Activated CD8-positive, alpha-beta memory T cell treated with anti-CD3 and anti-CD28 coated beads for 1 hour (primary cell): Measurements from ENCODE around the gene ZNF563.
"Not testable (repeated sequence)": the region's sequence is repeated elsewhere in the genome, so short reads cannot be mapped to it uniquely, and the experiment has no call there.

ENCODE experiments used
- DNase-seq, 2 donors: peaks; one replicate each; pipeline ENCODE4 v3.0.0-alpha.2; 2020; ENCODE audit warnings: low read depth in 1 of 2; ENCODE audit errors: extremely low read depth in 1 of 2

Gene ZNF563

GRCh38 chr19:12333162-12334159 is at the start of gene ZNF563:
Gene ZNF563 (minus strand): TSS chr19:12333633. CDS start chr19:12333482, 151 bp downstream.
- DNase-seq: peak; percentile 91 to 95

DNA sequence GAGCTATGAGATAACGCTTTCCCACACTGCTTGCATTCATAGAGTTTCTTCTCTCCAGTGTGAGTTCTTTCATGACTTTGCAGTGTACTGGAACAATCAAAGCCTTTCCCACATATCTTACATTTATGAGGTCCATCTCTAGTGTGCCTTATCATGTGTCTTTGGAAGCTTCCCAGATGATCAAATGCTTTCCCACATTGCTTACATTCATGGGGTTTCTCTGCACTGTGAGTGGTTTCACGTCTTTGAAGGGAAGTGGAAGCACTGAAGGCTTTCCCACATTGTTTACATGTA is 47.0 kb upstream of the ZNF563 start:
- DNase-seq: no peak

DNA sequence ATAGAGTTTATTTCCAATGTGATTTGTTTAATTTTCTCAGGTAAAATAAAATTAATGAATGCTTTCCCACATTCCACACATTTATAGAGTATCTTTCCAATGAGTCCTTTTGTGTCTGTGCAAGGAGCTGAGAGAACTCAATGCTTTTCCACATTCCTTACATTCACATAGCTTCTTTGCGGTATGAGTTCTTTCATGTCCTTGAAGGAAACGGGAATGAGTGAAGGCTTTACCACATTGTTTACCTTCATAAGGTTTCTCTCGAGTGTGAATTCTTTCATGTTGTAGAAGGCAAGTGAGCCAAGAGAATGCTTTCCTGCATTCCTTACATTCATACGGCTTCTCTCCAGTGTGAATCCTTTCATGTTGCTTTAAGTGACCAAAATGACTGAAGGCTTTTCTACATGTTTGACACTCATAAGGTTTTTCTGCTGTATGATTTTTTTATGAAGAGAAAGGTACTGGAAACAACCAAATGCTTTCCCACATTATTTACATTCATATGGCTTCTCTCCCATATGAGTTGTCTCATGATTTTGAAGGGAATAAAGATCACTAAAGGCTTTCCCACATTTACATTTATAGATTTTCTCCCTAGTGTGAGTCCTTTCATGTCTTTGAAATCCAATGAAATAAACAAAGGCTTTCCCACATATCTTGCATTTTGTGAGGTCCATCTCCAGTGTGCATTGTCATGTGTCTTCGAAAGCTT is 46.5 kb upstream of the ZNF563 start:
- DNase-seq: no peak

- DNase-seq: no peak
Measured at GRCh38 chr19:12374026-12374425, 40.6 kb upstream of the ZNF563 start.

DNA sequence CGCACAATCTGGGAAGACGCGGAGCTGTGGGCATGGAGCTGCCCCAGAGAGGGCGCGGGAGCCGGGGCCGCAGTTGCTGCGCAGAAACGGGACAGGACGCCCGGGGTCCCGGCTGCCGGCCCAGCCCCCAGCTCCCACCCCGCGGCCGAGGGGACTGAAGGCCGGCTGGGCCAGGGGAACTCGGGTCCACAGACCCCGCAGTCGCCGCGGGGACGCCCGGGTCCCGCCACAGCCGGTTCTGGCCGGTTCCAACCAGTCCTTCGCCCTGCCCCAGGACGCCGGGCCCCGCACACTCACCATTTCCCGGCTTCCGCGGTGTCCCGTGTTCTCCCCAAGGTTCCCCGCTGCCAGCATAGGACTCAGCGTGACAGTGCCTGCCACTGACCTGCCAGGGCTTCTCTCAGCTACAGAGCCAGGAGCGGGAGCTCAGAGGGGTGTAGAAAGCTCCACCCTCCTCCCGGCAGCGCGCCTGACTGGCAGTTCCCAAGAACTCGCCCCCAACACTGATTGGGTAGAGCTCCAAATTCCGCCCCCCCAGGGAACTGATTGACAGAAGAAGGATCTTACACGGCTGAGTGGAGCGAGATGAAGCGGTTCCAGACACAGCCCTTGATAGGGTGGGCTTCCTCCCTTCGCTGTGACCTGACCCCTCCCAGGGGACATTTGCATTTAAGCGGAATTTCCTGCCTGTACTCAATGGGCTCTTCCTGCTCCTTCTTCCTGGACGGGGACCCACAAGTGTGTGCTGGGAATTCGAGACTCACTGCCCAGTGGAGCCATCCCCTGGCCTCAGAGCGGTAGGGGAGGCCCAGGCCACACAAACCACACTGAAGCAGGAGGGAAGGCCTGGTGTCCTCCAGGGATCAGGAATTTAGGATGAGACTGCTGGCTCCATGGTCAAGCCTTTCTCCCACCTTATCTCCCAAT is 32.1 kb upstream of the ZNF563 start, which contains the start of gene ZNF442:
TSS of gene ZNF442 (minus strand) at position 448 of the 927 bp plus-strand sequence. CDS start 2,052 bp downstream, outside the sequence.
- DNase-seq: peak; percentile 56 to 65

- DNase-seq: no peak
Measured at GRCh38 chr19:12364391-12365235, 31.2 kb upstream of the ZNF563 start.

DNA sequence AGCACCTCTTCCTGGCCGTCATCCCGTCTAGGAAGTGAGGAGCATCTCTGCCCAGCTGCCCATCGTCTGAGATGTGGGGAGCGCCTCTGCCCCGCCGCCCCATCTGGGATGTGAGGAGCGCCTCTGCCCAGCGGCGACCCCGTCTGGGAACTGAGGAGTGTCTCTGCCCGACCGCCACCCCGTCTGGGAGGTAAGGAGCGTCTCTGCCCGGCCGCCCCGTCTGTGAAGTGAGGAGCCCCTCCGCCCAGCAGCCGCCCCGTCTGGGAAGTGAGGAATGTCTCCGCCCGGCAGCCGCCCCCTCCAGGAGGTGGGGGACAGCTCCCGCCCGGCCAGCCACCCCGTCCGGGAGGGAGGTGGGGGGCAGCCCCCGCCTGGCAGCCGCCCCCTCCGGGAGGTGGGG is 28.8 kb upstream of the ZNF563 start:
- not testable (repeated sequence) for DNase-seq

- no peak for DNase-seq
Measured at GRCh38 chr19:12353375-12353774, 19.9 kb upstream of the ZNF563 start.

GRCh38 chr19:12350890-12351197 is 17.4 kb upstream of the ZNF563 start:
- no peak for DNase-seq

DNA sequence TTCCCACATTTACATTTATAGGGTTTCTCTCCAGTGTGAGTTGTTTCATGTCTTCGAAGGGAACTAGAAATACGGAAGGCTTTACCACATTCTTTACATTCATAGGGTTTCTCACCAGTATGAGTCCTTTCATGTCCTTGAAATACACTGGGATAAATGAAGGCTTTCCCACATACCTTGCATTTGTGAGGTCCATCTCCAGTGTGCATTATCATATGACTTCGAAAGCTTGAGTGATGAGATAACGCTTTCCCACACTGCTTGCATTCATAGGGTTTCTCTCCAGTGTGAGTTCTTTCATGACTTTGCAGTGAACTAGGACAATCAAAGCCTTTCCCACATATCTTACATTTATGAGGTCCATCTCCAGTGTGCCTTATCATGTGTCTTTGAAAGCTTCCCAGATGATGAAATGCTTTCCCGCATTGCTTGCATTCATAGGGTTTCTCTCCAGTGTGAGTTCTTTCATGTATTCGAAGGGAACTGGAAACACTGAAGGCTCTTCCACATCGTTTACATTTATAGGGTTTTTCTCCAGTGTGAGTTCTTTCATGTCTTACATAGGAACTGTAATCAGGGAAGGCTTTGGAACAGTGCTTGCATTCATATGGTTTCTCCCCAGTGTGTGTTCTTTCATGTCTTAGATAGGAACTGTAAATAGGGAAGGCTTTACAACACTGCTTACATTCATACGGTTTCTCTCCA is 16.9 kb upstream of the ZNF563 start:
- no peak for DNase-seq

DNA sequence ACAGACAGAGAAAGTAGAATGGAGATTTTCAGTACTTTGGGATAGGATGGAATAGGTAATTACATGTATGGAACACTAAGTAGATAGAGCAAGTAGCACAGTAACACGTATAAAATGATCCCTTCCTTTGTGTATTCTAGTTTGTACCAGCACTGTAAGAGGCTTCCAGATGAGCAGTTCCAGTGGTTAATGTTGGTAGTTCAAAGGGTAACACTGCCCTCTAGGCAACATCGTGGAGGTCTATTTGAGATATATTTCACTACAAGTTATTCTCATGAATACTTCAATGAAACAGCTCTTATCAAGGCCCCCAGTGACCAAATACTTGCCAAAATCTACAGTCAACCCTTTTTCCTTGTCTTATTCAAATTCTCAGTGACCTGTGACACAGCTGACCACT is 13.5 kb upstream of the ZNF563 start:
- DNase-seq: no peak

DNA sequence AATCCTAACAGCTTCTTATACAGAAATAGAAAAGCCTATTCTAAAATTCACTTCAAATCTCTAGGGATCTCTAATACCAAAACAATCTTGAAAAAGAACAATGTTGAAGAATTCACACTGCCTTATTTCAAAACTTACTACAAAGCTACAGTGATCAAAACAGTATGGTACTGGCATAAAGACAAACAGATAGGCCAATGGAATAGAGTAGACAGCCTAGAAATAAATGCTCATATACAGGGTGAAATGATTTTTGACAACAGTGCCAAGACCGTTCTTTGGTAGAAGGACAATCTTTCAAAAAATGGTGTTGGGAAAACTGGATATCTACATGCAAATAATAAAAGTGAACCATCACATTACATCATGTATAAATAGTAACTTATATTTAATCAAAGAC is 11.8 kb upstream of the ZNF563 start:
- no peak for DNase-seq

DNA sequence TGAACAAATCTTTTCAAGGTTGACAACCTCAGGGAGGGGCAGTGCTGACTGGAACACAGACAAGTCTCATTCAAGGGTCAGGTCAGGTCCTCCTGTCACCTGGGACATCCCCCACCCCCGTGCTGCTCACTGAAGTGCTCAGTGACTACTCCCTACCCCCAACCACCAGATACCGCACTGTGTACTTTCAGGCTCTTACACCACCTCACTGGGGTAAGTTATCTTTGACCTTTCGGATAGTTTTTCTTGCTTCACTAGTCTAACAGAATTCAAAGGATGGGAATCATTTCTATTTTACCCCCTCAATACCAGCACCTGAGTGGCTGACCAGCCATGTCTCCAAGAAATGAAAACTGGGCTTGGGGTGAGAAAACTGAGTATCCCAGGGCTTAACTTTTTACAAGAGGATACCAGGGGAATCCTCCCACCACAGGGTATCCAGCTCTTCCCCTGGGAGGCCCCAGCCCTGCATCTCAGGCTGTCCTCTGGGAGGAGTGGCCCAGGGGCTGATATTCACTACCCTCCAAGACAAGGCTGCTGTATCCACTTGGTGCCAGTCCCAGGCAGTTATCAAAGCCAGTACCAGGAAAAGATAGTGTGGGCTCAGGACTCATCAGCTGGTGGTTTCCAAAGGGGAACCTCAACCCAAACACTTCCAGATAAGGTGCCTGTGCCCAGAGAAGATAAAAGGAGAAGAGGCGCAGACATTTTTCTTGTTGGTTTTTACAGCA is 2.1 kb downstream of the ZNF563 start:
- DNase-seq: no peak

DNA sequence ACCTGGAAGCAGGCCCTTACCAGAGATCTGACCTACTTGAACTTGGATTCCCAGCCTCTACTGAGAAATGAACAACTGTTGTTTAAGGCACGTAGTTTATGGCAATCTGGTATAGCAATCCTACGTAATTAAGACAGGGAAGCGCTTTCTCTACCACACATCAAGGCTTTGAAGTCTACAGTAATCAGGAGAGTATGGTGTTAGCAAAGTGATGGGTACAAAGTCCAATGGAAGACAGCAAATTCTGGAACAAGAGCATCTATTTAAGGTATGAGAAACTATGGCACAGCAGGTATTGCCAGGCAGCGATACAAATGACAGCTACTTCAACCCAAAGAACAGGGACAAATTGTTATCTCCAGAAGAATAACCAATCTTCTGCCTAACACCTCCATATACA is 3.1 kb downstream of the ZNF563 start:
- no peak for DNase-seq

GRCh38 chr19:12325690-12326089 is 7.7 kb downstream of the ZNF563 start:
- no peak for DNase-seq

DNA sequence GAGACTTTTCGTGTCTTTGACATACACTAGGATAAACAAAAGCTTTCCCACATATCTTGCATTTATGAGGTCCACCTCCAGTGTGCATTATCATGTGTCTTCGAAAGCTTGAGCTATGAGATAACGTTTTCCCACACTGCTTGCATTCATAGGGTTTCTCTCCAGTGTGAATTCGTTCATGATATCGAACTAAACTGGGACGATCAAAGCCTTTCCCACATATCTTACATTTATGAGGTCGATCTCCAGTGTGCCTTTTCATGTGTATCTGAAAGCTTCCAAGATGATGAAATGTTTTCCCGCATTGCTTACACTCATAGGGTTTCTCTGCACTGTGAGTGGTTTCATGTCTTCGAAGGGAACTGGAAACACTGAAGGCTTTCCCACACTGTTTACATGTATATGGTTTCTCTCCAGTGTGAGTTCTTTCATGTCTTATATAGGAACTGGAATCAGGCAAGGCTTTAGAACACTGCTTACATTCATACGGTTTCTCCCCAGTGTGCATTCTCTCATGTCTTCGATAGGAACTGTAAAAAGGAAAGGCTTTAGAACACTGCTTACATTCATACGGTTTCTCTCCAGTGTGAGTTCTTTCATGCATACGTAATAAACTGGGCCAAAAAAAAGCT is 14.5 kb downstream of the ZNF563 start:
- no peak for DNase-seq

DNA sequence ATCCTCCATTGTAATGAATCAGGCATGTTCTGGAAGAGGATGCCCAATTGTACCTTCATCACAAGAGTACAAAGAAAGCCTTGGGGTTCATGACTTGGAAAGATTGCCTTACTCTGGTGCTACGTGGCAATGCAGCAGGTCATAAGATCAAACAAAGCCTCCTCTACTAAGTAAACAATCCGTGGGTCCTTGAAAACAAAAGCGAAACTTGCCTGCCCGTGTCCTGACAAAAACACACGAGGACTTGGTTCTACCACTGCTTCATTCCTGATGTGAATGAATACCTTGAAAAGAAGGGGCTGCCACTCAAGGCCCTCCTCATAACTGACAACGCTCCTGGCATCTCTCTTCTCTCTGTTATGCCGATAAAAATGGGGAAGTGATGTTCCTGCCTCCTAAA is 18.9 kb downstream of the ZNF563 start:
- no peak for DNase-seq

DNA sequence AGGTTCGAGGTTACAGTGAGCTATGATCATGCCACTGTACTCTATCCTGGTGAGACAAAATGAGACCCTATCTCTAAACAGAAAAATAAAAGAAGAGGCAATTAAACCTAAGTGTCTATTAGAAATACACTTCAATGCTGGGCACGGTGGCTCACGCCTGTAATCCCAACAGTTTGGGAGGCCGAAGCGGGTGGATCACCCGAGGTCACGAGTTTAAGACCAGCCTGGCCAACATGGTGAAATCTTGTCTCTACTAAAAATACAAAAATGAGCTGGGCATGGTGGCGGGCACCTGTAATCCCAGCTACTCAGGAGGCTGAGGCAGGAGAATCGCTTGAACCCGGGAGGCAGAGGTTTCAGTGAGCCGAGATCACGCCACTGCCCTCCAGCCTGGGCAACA is 24.5 kb downstream of the ZNF563 start:
- not testable (repeated sequence) for DNase-seq
